CD4-positive, alpha-beta T cell treated with Interleukin-1 beta for 1 hour (primary cell): Measurements from ENCODE around the gene NXN.
"Not testable (repeated sequence)": the region's sequence is repeated elsewhere in the genome, so short reads cannot be mapped to it uniquely, and the experiment has no call there.

Experiments
- DNase-seq, 2 donors: peaks; one replicate each; pipeline ENCODE4 v3.0.0-alpha.2; 2020 to 2022

The NXN gene

DNA sequence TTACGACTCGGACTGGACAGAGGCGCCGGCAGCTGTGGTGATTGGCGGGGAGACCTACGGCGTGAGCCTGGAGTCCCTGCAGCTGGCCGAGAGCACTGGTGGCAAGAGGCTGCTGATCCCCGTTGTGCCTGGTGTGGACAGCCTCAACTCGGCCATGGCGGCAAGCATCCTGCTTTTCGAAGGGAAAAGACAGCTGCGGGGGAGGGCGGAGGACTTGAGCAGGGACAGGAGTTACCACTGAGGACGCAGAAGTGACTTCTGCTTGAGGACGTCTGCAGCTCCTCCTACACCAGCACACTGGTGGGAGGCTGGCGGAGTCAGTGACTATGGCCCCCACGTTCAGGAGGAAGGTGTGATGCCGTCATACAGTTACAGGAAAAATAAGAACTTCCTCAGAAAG is 187.7 kb downstream of the NXN start:
- no peak for DNase-seq

- not testable (repeated sequence) for DNase-seq
Measured at GRCh38 chr17:790874-791247, 188.7 kb downstream of the NXN start.

DNA sequence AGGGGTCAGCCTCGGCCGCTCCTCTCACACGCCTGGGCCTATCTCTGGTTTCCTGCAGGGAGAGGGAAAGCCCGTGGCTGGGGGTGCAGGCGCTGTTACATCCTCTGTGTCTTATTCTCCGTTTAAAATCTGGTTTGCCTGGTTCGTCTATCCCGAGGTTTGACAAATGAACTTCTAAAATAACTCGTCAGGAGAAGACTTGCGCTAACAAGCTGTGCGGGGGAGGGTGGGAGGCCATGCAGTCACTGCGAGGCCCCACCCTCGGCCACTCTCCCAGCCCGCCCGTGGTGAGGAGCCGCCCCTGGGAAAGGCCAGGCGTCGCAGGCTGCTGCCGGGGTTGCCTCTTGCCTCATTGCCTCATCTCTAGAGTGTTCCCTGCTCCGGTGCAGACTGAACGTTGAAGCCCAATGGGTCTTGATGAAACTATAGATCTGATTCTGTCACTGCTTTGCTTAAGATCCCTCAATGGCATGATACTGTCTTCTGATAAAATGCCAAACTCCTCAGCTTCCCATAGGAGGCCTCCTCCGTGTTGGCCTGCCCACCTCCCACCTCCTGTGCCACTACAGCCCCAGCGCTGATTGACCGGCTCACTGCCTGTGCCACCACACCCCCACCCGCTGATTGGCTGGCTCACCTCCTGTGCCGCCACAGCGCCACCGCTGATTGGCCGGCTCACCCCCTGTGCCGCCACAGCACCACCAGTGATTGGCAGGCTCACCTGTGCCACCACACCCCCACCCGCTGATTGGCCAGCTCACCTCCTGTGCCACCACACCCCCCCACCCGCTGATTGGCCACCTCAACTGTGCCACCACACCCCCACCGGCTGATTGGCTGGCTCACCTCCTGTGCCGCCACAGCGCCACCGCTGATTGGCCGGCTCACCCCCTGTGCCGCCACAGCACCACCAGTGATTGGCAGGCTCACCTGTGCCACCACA is 189.4 kb downstream of the NXN start:
- not testable (repeated sequence) for DNase-seq

- no peak for DNase-seq
Measured at GRCh38 chr17:789160-789840, 190.3 kb downstream of the NXN start.

GRCh38 chr17:788551-788950 is 191.0 kb downstream of the NXN start:
- DNase-seq, result no peak

- DNase-seq, result no peak
Measured at GRCh38 chr17:787641-788221, 191.8 kb downstream of the NXN start.

DNA sequence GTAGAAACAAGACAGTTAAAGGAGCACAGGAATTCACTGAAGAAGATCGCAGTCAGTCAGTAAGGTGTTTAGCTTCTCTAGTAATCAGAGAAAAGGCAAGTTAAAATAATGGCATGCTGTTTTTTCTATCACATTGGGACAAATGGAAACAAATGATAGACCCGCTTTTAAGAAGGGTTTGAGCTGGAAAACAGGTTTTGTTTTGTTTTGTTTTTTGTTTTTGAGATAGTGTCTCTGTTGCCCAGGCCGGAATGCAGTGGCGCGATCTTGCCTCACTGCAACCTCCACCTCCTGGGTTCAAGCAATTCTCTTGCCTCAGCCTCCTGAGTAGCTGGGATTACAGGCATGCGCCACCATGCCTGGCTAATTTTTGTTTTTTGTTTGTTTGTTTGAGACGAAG is 193.7 kb downstream of the NXN start:
- DNase-seq, result not testable (repeated sequence)

- no peak for DNase-seq
Measured at GRCh38 chr17:784143-784542, 195.4 kb downstream of the NXN start.

- peak; percentile 92 to 95 for DNase-seq
Measured at GRCh38 chr17:781805-782731, 197.5 kb downstream of the NXN start, which contains the start of the genes GLOD4 and MRM3. GLOD4 (minus strand) TSS chr17:782280; CDS start chr17:782255, 25 bp downstream. MRM3 (plus strand) TSS chr17:782353; CDS start chr17:782379, 26 bp downstream.

- no peak for DNase-seq
Measured at GRCh38 chr17:778096-778495, 201.5 kb downstream of the NXN start.

DNA sequence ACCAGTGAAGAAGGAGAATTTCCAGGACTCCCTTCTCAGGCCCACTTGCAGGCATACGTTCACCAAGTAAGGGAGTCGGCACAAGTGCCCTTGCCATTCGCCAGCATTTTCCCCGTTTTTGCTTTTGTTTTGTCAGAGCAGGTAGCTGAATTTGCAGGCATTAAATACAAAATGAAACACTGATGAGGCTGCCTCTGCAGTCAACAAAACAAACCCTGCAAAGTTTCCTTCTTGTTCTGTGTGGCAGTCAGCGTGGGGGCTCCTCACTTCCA is 205.3 kb downstream of the NXN start:
- no peak for DNase-seq

DNA sequence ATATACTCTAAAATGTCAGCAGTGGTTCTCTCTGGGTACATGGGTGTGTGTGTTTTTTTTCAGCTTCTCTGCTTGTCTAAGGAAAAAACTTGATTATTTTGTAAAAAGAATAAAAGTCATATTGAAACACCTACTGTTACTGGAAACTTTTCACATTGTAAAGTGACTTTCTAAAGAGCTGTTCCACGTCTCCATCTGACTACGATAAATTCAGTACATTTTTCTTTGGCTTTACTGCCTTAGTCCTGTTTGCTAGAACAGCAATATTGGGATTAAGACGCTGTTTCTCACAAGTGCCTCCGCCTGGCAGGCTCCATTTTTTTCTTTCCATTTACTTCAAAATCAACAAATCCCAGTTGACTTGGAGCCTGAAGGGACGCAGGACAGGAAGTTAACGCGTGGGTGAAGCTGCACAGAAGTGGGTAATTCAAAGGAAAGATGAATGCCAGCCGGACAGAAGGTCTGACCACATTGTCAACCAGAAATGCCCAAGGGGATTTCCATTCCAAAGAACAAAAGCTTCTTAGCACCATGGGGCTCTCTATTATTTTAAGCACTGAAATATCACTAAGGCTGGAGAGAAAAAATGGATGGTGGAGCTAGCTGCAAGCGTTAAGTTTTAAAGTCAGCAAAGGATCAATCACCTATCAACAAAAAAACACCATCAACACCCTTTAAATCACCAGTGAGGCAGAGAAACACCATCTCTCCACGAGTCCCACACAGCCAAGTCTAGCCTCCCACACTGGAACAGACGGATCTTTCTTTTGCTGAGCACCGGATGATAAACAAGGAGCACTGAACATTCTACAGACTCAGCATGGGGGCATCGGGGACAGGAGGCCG is 205.9 kb downstream of the NXN start:
- no peak for DNase-seq

DNA sequence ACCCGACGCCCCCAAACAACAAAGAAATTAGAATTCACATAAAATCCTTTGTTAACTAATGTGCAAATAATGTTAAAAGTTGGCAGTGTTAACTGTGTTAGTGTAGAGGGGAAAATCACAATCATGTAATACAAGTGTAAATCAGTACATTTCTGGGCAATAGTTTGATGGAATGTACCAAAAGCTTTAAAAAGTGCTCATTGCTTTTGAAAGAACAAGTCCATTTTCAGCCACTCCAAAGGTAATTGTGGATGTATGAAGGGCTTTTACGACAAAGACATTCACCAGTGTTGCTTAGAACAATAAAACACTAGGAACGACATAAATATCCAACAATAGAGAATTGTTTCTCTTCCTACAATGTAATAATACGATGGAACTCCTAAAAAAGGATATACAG is 206.6 kb downstream of the NXN start:
- no peak for DNase-seq

- no peak for DNase-seq
Measured at GRCh38 chr17:767076-767475, 212.5 kb downstream of the NXN start.

- no peak for DNase-seq
Measured at GRCh38 chr17:760371-760770, 219.2 kb downstream of the NXN start.

GRCh38 chr17:759964-760363 is 219.6 kb downstream of the NXN start:
- DNase-seq, result no peak

DNA sequence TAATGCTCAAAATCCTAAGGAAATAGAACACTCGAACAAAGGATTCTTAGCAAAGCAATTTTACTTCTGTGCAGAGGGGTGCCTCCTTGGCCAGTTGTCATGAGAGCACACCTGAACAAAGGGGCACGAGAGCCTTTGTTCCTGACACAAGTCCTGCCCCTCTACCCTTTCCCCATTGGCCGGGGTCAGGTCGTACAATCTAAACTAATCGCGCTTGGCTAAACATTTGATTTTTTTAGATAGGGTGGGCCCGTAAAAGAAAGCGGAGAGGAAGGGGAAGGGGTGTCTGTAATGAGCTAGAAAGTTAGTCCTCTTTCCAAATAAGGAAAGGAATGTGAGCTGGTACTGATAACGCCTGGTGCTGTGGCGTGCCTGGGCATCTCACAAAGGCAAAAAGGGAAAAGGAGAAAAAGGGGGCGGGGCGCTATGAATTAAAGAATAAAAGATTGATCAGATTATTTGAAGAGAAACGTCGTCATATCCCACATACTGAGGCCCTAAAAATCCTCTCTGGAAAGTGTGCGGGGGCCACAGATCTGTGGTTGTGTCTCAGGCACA is 223.5 kb downstream of the NXN start:
- DNase-seq, result not testable (repeated sequence)

DNA sequence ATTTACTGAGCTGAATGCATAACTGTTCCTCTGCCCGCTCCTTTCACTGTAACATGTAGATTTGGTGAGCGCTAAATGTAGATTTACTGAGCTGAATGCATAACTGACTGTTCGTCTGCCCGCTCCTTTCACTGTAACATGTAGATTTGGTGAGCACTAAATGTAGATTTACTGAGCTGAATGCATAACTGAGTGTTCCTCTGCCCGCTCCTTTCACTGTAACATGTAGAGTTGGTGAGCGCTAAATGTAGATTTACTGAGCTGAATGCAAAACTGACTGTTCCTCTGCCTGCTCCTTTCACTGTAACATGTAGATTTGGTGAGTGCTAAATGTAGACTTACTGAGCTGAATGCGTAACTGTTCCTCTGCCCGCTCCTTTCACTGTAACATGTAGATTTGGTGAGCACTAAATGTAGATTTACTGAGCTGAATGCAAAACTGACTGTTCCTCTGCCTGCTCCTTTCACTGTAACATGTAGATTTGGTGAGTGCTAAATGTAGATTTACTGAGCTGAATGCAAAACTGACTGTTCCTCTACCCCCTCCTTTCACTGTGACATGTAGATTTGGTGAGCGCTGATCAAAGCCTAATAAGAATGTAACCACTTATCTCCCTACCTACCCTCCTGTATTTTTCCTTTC is 224.1 kb downstream of the NXN start:
- not testable (repeated sequence) for DNase-seq

DNA sequence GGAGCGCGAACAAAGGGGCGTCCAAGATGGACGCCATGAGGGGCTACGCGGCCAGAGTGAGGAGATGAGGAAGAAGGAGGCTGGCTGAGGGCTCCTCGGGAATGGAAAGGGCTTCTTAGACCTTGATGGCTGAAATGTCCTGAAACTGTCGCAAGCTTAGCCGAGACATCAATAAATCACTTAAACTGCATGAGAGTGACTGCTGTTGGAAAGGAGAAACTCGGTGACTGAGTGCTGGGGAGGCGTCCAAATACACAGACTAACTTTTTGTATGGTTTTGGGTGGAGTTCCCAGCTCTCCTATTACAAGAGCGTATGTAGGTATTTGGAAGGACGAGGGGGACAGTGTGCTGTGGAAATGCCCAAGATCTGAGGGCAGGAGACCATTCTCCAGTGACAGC is 226.2 kb downstream of the NXN start:
- no peak for DNase-seq

DNA sequence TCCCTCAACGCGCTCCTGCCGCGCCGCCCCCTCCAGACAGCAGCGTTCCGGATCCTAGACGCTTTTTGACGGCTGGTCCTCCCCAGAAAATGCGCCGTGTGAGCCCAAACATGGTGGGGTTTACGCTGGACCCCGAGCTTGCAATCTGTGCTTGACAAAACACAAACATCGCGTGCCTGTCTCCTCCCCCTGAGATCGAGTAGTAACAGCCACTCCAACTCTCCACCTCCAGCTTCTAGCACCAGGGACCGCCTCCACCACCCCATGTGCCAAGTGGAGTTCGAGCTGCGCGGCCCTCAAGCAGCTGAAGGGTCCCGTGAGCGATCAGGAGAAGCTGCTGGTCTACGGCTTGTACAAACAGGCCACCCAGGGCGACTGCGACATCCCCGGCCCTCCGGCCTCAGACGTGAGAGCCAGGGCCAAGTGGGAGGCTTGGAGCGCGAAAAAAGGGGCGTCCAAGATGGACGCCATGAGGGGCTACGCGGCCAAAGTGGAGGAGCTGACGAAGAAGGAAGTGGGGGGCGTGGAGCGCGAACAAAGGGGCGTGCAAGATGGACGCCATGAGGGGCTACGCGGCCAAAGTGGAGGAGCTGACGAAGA is 226.9 kb downstream of the NXN start:
- no peak for DNase-seq
